ENCODE results near the gene CUL7.
A peak's percentile ranks its signal among the peaks of the same experiment; 100 is the strongest.
"Not testable (repeated sequence)": the region's sequence is repeated elsewhere in the genome, so short reads cannot be mapped to it uniquely, and the experiment has no call there.

Gene CUL7

GRCh38 chr6:43013843-43014433 is 39.7 kb downstream of the CUL7 start, which contains the start of the genes KLHDC3 and MEA1:
Gene KLHDC3, plus strand, starts transcription at chr6:43014249. Its CDS starts 2,944 bp downstream, at chr6:43017193.
Gene MEA1, minus strand, starts transcription at chr6:43013946. Its CDS starts 133 bp downstream, at chr6:43013813.
- DNase-seq, result peak; percentile 98

- DNase-seq, result no peak
Measured at GRCh38 chr6:43013097-43013842, 40.4 kb downstream of the CUL7 start.

- DNase-seq, result no peak
Measured at GRCh38 chr6:43012364-43012763, 41.3 kb downstream of the CUL7 start.

- no peak for DNase-seq
Measured at GRCh38 chr6:43011207-43011606, 42.4 kb downstream of the CUL7 start.

- no peak for DNase-seq
Measured at GRCh38 chr6:43009124-43009523, 44.5 kb downstream of the CUL7 start.

- DNase-seq, result no peak
Measured at GRCh38 chr6:43007126-43007525, 46.5 kb downstream of the CUL7 start.

GRCh38 chr6:43006251-43006650 is 47.4 kb downstream of the CUL7 start:
- no peak for DNase-seq

- no peak for DNase-seq
Measured at GRCh38 chr6:43005844-43006243, 47.8 kb downstream of the CUL7 start.

GRCh38 chr6:43001843-43002242 is 51.8 kb downstream of the CUL7 start:
- DNase-seq, result no peak

- not testable (repeated sequence) for DNase-seq
Measured at GRCh38 chr6:42998205-42998604, 55.4 kb downstream of the CUL7 start.

- DNase-seq, result no peak
Measured at GRCh38 chr6:42996513-42996912, 57.1 kb downstream of the CUL7 start.

GRCh38 chr6:42993445-42993844 is 60.2 kb downstream of the CUL7 start:
- DNase-seq, result no peak

- DNase-seq, result no peak
Measured at GRCh38 chr6:42989923-42990322, 63.7 kb downstream of the CUL7 start.

- DNase-seq, result no peak
Measured at GRCh38 chr6:42988486-42989020, 65.1 kb downstream of the CUL7 start.
